ENCODE measurements around the gene VPS8. TPM values are rescaled to one million over a fixed set of nuclear protein-coding genes. Genes with fewer than 3 reads are reported as not detected.

Gene VPS8
- total and polyA plus RNA-seq, 2 of the 8 experiments (the other 6 are each of a cell fraction or from before 2014, with no cell fraction given) = 13.0 to 41.0 TPM

GRCh38 chr3:184767377-184767776 lies 44.6 kb upstream of the VPS8 start (continued):
- TF ChIP-seq KDM5A (IDR thresholded peaks at IDR 0.05; ENCODE audit: low read length) (no peak), ASH2L (IDR thresholded peaks at IDR 0.05; ENCODE audit: low read length) (no peak)
